HepG2 (cell line): ENCODE data around the gene VGLL4. TPM values are rescaled to one million over a fixed set of nuclear protein-coding genes. Genes with fewer than 3 reads are reported as not detected.

Experiments
- BCL6 ChIP-seq: IDR thresholded peaks from 2 replicates; pipeline ENCODE4 v1.6.1; 2016; ENCODE audit warnings: missing genetic modification reagents, missing compliant biosample characterization
- CBX5 ChIP-seq: sonication (generic); formaldehyde crosslinking; IDR thresholded peaks from 2 replicates; pipeline ENCODE4 v1.4.0; 2020; ENCODE audit warnings: missing genetic modification reagents, borderline replicate concordance
- CCAR2 ChIP-seq: fragments of 200-400 bp; formaldehyde crosslinking; optimal IDR thresholded peaks from 2 replicates; pipeline ENCODE3; 2018; ENCODE audit warnings: low read depth, mild to moderate bottlenecking, low read length, moderate library complexity
- EEA1 ChIP-seq: sonication (generic); formaldehyde crosslinking; IDR thresholded peaks from 2 replicates; pipeline ENCODE4 v1.5.1; 2020; ENCODE audit warnings: mild to moderate bottlenecking, missing genetic modification reagents, borderline replicate concordance
- GATAD2A ChIP-seq: IDR thresholded peaks from 2 replicates; pipeline ENCODE4 v1.6.1; 2016
- HDAC1 ChIP-seq: sonication (generic); formaldehyde crosslinking; IDR thresholded peaks from 2 replicates; pipeline ENCODE4 v1.5.1; 2020; ENCODE audit warnings: mild to moderate bottlenecking, missing genetic modification reagents
- HOXA3 ChIP-seq: sonication (generic); formaldehyde crosslinking; IDR thresholded peaks from 2 replicates; pipeline ENCODE4 v1.5.0; 2020; ENCODE audit warnings: missing genetic modification reagents
- MIER3 ChIP-seq: IDR thresholded peaks from 2 replicates; pipeline ENCODE4 v1.6.1; 2016; ENCODE audit warnings: missing compliant biosample characterization, borderline replicate concordance
- NCOA2 ChIP-seq: sonication (generic); formaldehyde crosslinking; IDR thresholded peaks from 2 replicates; pipeline ENCODE4 v1.8.0; 2022; ENCODE audit warnings: inconsistent platforms
- RBM39 ChIP-seq: fragments of 200-400 bp; formaldehyde crosslinking; IDR thresholded peaks from one replicate; pipeline ENCODE4 v1.6.1; 2018; ENCODE audit warnings: antibody characterized with exemption, mild to moderate bottlenecking, low read depth, low read length; ENCODE audit not compliant: poor library complexity, severe bottlenecking
- RXRB ChIP-seq: IDR thresholded peaks from 2 replicates; pipeline ENCODE4 v1.6.1; 2016; ENCODE audit warnings: borderline replicate concordance, missing genetic modification reagents, missing compliant biosample characterization
- SP5 ChIP-seq: IDR thresholded peaks from 2 replicates; pipeline ENCODE4 v1.6.1; 2016; ENCODE audit warnings: low read depth, borderline replicate concordance
- YEATS2 ChIP-seq: sonication (generic); formaldehyde crosslinking; IDR thresholded peaks from 2 replicates; pipeline ENCODE4 v1.4.0; 2020; ENCODE audit warnings: missing genetic modification reagents, borderline replicate concordance
- ZBTB7A ChIP-seq: sonication (generic); formaldehyde crosslinking; IDR thresholded peaks from 2 replicates; pipeline ENCODE4 v1.8.0; 2022; ENCODE audit warnings: mild to moderate bottlenecking, missing genetic modification reagents
- ZEB1 ChIP-seq: IDR thresholded peaks from 2 replicates; pipeline ENCODE4 v1.6.1; 2012; ENCODE audit warnings: mild to moderate bottlenecking, low read depth, inconsistent platforms; ENCODE audit not compliant: insufficient replicate concordance
- ZMYM3 ChIP-seq: sonication (generic); formaldehyde crosslinking; IDR thresholded peaks from 2 replicates; pipeline ENCODE4 v1.5.1; 2020; ENCODE audit warnings: mild to moderate bottlenecking, missing genetic modification reagents
- ZNF143 ChIP-seq: sonication (generic); formaldehyde crosslinking; IDR thresholded peaks from 2 replicates; pipeline ENCODE4 v1.4.0; 2020; ENCODE audit warnings: missing genetic modification reagents
- ZNF567 ChIP-seq: sonication (generic); formaldehyde crosslinking; IDR thresholded peaks from 2 replicates; pipeline ENCODE4 v1.8.1; 2023; ENCODE audit warnings: mild to moderate bottlenecking, missing genetic modification reagents, borderline replicate concordance
- polyA plus RNA-seq, 8 experiments: library from polyadenylated mRNA; depleted of rRNA in 3 of 8; stranded (reverse) in 7 of 8; unstranded in 1 of 8; fragments of >200 nt; fragmentation: Illumina TruSeq in 4 of 8; extraction: Trizol in 4 of 8; gene quantifications; 2 replicates each; pipeline versions ENCODE4 v1.2.1 to v1.2.3, GENCODE V29; 2011 to 2016; ENCODE audit warnings: low read depth in 4 of 8, missing spikeins in 1 of 8, mixed read lengths in 1 of 8; ENCODE audit not compliant: insufficient read depth in 1 of 8
- total RNA-seq, 5 experiments: library from RNA; depleted of rRNA; stranded (reverse); fragments of >200 nt; fragmentation: Illumina TruSeq; extraction: Trizol; gene quantifications; 2 replicates each; pipeline ENCODE4 v1.2.3, GENCODE V29; 2016; ENCODE audit warnings: low read depth in 1 of 5
- TF ChIP-seq, protein P1 (sequence below): sonication (generic); formaldehyde crosslinking; IDR thresholded peaks from 2 replicates; pipeline ENCODE4; 2020; ENCODE audit warnings: missing genetic modification reagents, mild to moderate bottlenecking, borderline replicate concordance
- TF ChIP-seq, protein P2 (sequence below): IDR thresholded peaks from 2 replicates; pipeline ENCODE4 v1.6.1; 2016; ENCODE audit warnings: low read depth, control low read depth
- TF ChIP-seq, protein P3 (sequence below): sonication (generic); formaldehyde crosslinking; IDR thresholded peaks from 2 replicates; pipeline ENCODE4 v1.4.0; 2020; ENCODE audit warnings: mild to moderate bottlenecking, missing genetic modification reagents
- TF ChIP-seq, protein P4 (sequence below): IDR thresholded peaks from 2 replicates; pipeline ENCODE4 v1.6.1; 2016; ENCODE audit warnings: mild to moderate bottlenecking, missing biosample characterization, missing genetic modification reagents
- TF ChIP-seq, protein P5 (sequence below): sonication (generic); formaldehyde crosslinking; IDR thresholded peaks from 2 replicates; pipeline ENCODE4 v1.8.1; 2022; ENCODE audit warnings: mild to moderate bottlenecking, missing genetic modification reagents

The VGLL4 gene
- total and polyA plus RNA-seq, 2 of the 13 experiments (the other 11 are each of a cell fraction or from before 2014, with no cell fraction given): 23.2 to 39.0 TPM

DNA sequence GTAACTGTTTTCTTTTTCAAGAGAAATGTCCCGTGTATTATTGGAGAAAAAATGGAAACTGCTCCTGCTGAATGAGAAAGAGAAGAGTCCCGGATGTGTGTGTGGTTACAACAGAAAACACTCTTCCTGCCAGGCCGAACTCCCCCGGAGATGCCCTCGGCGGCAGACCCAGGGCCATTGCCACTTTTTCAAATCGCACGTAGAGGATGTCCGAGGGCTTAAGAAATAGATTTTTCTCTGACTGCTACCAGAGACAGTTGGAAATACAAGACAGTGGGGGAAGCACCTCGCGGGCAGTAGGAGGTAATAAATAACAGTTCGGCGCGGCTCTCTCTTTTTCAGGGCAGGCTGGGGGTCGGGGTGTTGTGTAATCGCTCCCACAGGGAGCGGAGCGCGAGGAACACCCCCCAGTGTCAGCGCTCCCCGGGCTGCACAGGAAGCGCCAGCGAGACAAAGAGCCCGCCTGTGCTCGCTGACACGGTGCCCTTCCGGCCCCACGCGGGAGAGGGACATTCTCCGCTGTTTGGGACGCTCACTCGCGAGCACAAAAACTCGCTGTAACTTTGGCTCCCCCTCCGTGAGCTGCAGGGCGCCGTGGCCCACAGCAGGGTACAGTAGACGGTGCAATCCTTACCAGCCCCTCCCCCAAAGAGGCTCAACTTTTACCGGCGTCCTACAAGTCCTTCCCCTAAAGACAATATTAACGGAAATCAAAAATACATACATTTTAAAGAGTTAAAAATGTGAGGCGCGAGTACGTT, 1.1 kb downstream of the VGLL4 start (continued):
- TF ChIP-seq RXRB (CRISPR knock-in tag) (peak; percentile 46), HDAC1 (CRISPR knock-in tag) (peak; percentile 71; the same call in 1 of the 2 replicates), CBX5 (0 out of 2 replicates have a peak, but pooled peaks have one; percentile 25), GATAD2A (CRISPR knock-in tag) (peak; percentile 89), ZMYM3 (CRISPR knock-in tag) (no peak; the same call in 1 of the 2 replicates), ZNF143 (CRISPR knock-in tag) (0 out of 2 replicates have a peak, but pooled peaks have one; percentile 36), NCOA2 (CRISPR knock-in tag) (peak; percentile 36; the same call in 1 of the 2 replicates), CCAR2 (no peak), ZBTB7A (peak; percentile 81; the same call in 1 of the 2 replicates), ZNF567 (CRISPR knock-in tag) (no peak), YEATS2 (CRISPR knock-in tag) (peak; percentile 35; the same call in 1 of the 2 replicates), RBM39 (peak; percentile 48), BCL6 (peak; percentile 65), MIER3 (CRISPR knock-in tag) (peak; percentile 32; the same call in 1 of the 2 replicates), SP5 (CRISPR knock-in tag) (0 out of 2 replicates have a peak, but pooled peaks have one; percentile 13), ZEB1 (peak; percentile 41), EEA1 (CRISPR knock-in tag) (no peak), HOXA3 (CRISPR knock-in tag) (peak; percentile 67; the same call in 1 of the 2 replicates)
- TF ChIP-seq, protein P1, sequence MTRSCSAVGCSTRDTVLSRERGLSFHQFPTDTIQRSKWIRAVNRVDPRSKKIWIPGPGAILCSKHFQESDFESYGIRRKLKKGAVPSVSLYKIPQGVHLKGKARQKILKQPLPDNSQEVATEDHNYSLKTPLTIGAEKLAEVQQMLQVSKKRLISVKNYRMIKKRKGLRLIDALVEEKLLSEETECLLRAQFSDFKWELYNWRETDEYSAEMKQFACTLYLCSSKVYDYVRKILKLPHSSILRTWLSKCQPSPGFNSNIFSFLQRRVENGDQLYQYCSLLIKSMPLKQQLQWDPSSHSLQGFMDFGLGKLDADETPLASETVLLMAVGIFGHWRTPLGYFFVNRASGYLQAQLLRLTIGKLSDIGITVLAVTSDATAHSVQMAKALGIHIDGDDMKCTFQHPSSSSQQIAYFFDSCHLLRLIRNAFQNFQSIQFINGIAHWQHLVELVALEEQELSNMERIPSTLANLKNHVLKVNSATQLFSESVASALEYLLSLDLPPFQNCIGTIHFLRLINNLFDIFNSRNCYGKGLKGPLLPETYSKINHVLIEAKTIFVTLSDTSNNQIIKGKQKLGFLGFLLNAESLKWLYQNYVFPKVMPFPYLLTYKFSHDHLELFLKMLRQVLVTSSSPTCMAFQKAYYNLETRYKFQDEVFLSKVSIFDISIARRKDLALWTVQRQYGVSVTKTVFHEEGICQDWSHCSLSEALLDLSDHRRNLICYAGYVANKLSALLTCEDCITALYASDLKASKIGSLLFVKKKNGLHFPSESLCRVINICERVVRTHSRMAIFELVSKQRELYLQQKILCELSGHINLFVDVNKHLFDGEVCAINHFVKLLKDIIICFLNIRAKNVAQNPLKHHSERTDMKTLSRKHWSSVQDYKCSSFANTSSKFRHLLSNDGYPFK: 0 out of 2 replicates have a peak, but pooled peaks have one; percentile 17
- TF ChIP-seq, protein P2, sequence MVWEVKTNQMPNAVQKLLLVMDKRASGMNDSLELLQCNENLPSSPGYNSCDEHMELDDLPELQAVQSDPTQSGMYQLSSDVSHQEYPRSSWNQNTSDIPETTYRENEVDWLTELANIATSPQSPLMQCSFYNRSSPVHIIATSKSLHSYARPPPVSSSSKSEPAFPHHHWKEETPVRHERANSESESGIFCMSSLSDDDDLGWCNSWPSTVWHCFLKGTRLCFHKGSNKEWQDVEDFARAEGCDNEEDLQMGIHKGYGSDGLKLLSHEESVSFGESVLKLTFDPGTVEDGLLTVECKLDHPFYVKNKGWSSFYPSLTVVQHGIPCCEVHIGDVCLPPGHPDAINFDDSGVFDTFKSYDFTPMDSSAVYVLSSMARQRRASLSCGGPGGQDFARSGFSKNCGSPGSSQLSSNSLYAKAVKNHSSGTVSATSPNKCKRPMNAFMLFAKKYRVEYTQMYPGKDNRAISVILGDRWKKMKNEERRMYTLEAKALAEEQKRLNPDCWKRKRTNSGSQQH (CRISPR knock-in tag): no peak
- TF ChIP-seq, protein P3, sequence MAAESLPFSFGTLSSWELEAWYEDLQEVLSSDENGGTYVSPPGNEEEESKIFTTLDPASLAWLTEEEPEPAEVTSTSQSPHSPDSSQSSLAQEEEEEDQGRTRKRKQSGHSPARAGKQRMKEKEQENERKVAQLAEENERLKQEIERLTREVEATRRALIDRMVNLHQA (CRISPR knock-in tag): no peak
- TF ChIP-seq, protein P4, sequence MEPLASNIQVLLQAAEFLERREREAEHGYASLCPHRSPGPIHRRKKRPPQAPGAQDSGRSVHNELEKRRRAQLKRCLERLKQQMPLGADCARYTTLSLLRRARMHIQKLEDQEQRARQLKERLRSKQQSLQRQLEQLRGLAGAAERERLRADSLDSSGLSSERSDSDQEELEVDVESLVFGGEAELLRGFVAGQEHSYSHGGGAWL (CRISPR knock-in tag): peak; percentile 58; the same call in 1 of the 2 replicates
- TF ChIP-seq, protein P5, sequence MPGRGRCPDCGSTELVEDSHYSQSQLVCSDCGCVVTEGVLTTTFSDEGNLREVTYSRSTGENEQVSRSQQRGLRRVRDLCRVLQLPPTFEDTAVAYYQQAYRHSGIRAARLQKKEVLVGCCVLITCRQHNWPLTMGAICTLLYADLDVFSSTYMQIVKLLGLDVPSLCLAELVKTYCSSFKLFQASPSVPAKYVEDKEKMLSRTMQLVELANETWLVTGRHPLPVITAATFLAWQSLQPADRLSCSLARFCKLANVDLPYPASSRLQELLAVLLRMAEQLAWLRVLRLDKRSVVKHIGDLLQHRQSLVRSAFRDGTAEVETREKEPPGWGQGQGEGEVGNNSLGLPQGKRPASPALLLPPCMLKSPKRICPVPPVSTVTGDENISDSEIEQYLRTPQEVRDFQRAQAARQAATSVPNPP: no peak
